ENCODE measurements around the gene PEX7.
"Not testable (repeated sequence)": the region's sequence is repeated elsewhere in the genome, so short reads cannot be mapped to it uniquely, and the experiment has no call there.

The PEX7 gene

GRCh38 chr6:136895901-136896300 is 73.5 kb downstream of the PEX7 start:
- DNase-seq (ENCODE audit: low read depth in 2 of 2), result no peak

DNA sequence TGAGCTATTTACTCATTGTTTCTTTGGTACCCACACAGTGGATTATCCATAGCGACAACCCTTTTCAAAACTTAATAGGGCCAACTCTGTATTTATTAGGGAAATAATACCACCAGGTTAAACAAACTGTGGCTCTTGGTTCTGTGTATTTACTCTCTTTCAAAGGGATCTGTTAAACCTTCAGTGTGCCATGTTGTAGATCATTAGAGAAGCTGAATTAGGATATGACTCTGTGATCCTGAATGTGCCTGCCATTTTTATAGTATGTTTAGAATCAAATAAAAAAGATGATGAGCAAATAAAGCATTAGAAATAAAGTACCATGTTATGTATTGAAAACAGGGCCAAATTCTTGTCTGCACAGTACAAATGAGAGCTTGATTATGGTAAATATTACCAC is 74.7 kb downstream of the PEX7 start:
- no peak for DNase-seq (ENCODE audit: low read depth in 2 of 2)

GRCh38 chr6:136901212-136901784 is 78.9 kb downstream of the PEX7 start:
- no peak for DNase-seq (ENCODE audit: low read depth in 2 of 2)

GRCh38 chr6:136904477-136904876 is 82.1 kb downstream of the PEX7 start:
- not testable (repeated sequence) for DNase-seq (ENCODE audit: low read depth in 2 of 2)

- DNase-seq (ENCODE audit: low read depth in 2 of 2), result no peak
Measured at GRCh38 chr6:136914947-136915346, 92.6 kb downstream of the PEX7 start.

DNA sequence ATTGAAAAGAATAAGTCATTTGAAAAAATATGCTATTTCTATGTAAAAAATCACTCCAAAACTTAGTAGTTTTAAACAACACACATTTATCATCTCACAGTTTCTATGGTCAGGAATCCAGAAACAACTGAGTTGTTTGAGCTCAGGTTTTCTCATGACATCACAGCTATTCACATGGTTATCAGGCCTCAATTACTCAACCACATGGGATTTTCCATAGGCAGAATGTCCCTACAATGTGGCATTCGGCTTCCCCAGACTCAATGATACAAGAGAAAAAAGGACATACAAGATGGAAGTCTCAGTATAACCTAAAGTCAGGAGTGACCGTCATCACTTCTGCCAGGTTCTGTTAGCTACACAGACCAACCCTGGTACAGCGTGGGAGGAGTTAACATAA is 96.3 kb downstream of the PEX7 start:
- no peak for DNase-seq (ENCODE audit: low read depth in 2 of 2)

DNA sequence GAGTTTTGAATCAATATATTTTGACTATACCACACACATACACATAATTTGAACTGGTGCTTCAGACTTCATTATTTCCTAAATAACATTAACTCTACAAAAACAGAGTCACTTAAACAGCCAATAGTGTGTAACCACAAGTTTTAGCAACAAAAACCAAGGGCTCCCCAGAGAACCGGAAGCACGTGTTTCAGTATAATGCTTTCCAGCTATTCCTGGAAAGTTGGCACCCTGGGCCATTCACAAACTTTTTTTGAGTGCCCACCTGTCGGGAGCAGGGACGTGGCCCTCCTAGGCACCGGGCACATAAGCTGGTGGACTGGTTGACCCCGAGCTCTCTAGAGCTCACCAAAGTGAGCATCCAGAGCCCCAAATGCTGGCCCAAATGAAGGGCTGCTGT is 97.8 kb downstream of the PEX7 start:
- DNase-seq (ENCODE audit: low read depth in 2 of 2), result no peak

DNA sequence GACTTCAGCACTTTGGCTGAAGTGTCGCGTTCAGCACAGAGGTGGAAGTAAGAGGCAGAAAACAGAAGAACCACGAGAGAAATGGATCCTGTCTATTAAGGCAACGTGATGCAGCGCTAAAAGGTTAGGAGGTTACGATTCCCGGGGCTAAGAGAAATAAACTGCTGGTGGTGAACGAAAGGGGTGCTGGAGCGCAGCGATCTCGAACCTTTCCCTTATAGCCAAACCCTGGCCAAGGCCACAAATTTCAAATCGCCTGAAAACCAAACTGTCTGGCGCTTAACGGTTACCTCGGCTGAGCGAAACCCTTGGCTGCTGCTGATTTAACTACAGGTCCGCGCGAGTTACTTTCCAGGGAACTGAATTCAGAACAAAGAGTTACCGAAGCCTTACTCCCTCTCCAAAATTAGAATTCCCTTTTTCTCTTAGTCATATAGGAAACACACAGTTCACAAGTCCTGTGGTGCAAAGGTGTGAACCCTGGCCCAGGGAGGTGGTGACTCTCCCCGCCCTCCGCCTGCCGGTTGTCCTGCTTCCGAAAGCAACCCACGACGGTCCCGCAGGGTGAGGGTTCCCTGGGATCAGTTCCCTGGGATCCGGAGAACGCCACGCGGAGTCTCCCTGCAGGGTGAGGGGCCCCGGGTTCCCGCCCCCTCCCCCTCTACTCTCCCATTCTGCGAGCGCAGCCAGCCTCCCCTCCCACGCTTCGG is 98.4 kb downstream of the PEX7 start:
- DNase-seq (ENCODE audit: low read depth in 2 of 2), result no peak

GRCh38 chr6:136921381-136921935 is 99.1 kb downstream of the PEX7 start:
- DNase-seq (ENCODE audit: low read depth in 2 of 2), result no peak

DNA sequence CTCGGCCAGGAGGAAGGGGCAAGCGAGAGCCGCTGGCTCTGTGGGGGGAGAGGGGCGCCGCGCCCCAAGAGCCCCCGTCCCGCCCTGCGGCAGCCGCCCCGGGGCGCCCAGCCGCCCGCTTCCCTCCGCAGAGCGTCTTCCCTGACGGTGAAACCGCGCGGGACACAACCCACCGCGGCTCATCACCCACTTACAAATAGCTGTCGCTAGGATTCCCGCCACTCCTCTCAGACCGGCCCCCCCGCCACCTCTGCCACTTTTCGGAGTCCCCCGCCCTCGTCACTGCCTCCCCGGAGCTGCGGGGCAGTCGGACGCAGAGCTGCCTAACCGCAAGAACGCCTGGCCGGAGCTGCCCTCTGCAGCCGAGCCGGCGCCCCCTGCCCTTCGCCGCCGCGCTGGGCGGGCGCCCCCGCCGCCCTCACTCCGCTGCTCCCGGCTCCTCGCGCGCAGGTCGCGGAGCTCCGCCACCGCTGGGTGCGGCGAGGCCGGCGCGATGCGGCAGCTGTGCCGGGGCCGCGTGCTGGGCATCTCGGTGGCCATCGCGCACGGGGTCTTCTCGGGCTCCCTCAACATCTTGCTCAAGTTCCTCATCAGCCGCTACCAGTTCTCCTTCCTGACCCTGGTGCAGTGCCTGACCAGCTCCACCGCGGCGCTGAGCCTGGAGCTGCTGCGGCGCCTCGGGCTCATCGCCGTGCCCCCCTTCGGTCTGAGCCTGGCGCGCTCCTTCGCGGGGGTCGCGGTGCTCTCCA is 99.7 kb downstream of the PEX7 start, which contains the start of gene SLC35D3:
SLC35D3 (plus strand) TSS at position 366 of the 749 bp plus-strand sequence; CDS start at position 494, 128 bp downstream.
- DNase-seq (ENCODE audit: low read depth in 2 of 2), result no peak

DNA sequence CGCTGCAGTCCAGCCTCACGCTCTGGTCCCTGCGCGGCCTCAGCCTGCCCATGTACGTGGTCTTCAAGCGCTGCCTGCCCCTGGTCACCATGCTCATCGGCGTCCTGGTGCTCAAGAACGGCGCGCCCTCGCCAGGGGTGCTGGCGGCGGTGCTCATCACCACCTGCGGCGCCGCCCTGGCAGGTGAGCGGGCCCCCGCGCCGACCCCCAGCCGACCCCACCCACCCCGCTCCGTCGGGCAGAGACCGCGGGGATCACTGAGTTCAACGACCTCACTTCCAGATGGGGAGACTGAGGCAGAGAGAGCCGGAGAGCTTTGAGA is 100.3 kb downstream of the PEX7 start:
- DNase-seq (ENCODE audit: low read depth in 2 of 2), result no peak

- DNase-seq (ENCODE audit: low read depth in 2 of 2), result no peak
Measured at GRCh38 chr6:136923116-136923953, 100.9 kb downstream of the PEX7 start.

- DNase-seq (ENCODE audit: low read depth in 2 of 2), result no peak
Measured at GRCh38 chr6:136923954-136924673, 101.7 kb downstream of the PEX7 start.

GRCh38 chr6:136926383-136926782 is 104.0 kb downstream of the PEX7 start:
- DNase-seq (ENCODE audit: low read depth in 2 of 2), result no peak

DNA sequence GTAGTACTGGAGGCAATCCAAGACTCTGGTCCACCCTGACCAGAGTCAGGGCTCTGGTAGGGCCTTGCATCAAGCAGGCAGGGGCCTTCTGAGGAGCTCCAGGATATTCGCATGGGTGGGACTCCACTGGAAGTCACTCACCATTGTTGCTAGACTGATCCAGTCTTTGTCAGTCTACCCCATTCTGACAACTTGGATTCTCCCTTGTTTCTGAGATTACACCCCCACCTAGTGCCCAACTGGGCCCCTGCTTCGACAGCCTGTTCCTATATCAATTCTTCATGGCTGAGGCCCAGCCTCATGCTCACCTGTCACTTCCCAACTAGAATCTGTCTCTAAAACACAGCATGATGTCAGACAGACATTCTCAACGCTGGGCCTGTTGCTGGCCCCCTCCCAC is 104.9 kb downstream of the PEX7 start:
- DNase-seq (ENCODE audit: low read depth in 2 of 2), result no peak

DNA sequence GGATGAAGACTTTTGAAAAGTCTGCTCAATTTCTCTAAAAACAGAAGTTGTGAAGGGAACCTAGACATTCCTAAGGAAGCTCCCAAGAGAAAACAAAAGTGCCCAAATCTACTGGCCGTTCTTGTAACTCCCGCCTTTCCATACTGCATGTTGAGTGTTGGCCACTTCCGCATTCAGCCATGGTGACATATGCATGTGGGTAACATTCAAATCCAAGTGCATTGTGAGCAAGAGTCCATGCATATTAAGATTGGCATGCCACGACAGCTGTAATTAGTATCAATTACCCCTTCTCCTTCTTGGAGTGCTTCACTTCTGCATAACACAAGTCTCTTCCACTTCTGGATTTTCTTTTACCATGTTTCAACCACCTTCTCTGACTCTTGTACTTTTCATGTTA is 108.1 kb downstream of the PEX7 start:
- DNase-seq (ENCODE audit: low read depth in 2 of 2), result no peak

- no peak for DNase-seq (ENCODE audit: low read depth in 2 of 2)
Measured at GRCh38 chr6:136932599-136932998, 110.2 kb downstream of the PEX7 start.

DNA sequence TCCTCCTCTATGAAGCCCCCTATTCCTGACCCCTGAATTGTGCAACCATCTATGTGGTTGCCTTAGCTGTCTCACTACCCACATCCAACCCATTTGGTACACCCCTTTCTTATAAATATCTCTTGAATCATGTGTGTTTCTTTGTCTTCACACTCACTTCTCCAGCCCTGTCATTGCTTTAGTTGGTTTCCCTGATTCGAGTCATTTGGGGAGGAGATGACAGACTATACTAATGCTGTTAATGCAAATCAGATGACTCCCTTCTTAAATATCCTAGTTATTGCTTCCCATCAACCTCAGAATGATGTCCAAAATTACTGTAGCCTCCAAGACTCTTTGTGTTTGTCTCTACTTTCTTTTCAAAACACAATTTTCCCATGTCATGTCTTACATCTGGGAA is 122.7 kb downstream of the PEX7 start:
- DNase-seq (ENCODE audit: low read depth in 2 of 2), result no peak

GRCh38 chr6:136945711-136946121 is 123.3 kb downstream of the PEX7 start:
- DNase-seq (ENCODE audit: low read depth in 2 of 2), result no peak

DNA sequence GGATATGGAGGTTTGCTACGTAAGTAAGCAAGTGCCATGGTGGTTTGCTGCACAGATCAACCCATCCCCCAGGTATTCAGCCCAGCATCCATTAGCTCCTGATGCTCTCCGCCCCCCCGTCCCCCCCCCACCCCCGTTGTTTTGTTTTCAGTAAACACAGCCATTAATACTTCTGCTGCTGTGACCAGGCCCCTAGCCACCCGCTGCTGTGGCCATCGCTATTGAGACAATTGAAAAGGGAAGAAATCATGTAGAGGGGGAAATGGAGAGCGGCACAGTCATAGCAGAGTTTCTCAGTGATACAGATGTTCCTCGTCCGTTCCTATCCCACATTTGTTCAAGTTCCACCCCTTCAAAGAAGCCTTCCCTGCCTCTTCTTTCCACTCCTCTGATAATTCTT is 124.6 kb downstream of the PEX7 start:
- no peak for DNase-seq (ENCODE audit: low read depth in 2 of 2)

GRCh38 chr6:136949957-136950356 is 127.6 kb downstream of the PEX7 start:
- not testable (repeated sequence) for DNase-seq (ENCODE audit: low read depth in 2 of 2)

Data from stimulated activated CD8-positive, alpha-beta memory T cell treated with anti-CD3 and anti-CD28 coated beads, Interleukin-15, amount 100 ng/mL, for 4 hours (primary cell).